Activated CD4-positive, alpha-beta T cell treated with anti-CD3 and anti-CD28 coated beads for 36 hours (primary cell): ENCODE data around the gene RBCK1. TPM values are rescaled to one million over a fixed set of nuclear protein-coding genes. Genes with fewer than 3 reads are reported as not detected.
"Not testable (repeated sequence)": the region's sequence is repeated elsewhere in the genome, so short reads cannot be mapped to it uniquely, and the experiment has no call there.

Experiments
- ATAC-seq: fragments of 200-7000 bp; cut with Tn5 transposase; one replicate; pipeline ENCODE4 v1.10.0; 2021; ENCODE audit warnings: mild to moderate bottlenecking, moderate library complexity
- CTCF ChIA-PET: fragments of 350-600 bp; sonication (Branson Sonifier 250); formaldehyde crosslinking; loops from one replicate; lab custom pipeline; 2021; ENCODE audit warnings: antibody characterized with exemption; lab: Charles Lee
- POLR2A ChIA-PET: fragments of 350-600 bp; sonication (Branson Sonifier 250); formaldehyde crosslinking; loops from one replicate; lab custom pipeline; 2021; ENCODE audit warnings: antibody characterized with exemption, inconsistent platforms; lab: Charles Lee
- DNase-seq: peaks from one replicate; pipeline ENCODE4 v3.0.0-alpha.2; 2020
- H3K27ac Mint-ChIP-seq: one replicate; pipeline ENCODE4 v1.8.0; 2021; ENCODE audit warnings: mixed read lengths
- H3K27me3 Mint-ChIP-seq: one replicate; pipeline ENCODE4 v1.8.0; 2021; ENCODE audit warnings: mixed read lengths
- H3K36me3 Mint-ChIP-seq: one replicate; pipeline ENCODE4 v1.8.0; 2021; ENCODE audit warnings: low read depth, mixed read lengths
- H3K4me1 Mint-ChIP-seq: one replicate; pipeline ENCODE4 v1.8.0; 2021; ENCODE audit warnings: mixed read lengths
- H3K4me3 Mint-ChIP-seq: one replicate; pipeline ENCODE4 v1.8.0; 2021; ENCODE audit warnings: mild to moderate bottlenecking, moderate library complexity, mixed read lengths
- H3K9me3 Mint-ChIP-seq: one replicate; pipeline ENCODE4 v1.8.0; 2021; ENCODE audit warnings: low read depth, mixed read lengths
- intact Hi-C, 2 experiments: fragments of 100-400 bp; cut with DNase I in 1 of 2; cut with micrococcal nuclease in 1 of 2; formaldehyde crosslinking; loops; one replicate each; pipeline versions ENCODE4 v1.14.2 to v1.15.1; 2022 to 2024; cut with DNase I, micrococcal nuclease
- total RNA-seq, 2 experiments: library from RNA; stranded (reverse); gene quantifications; one replicate each; pipeline ENCODE4 v1.2.3, GENCODE V29; 2021

RBCK1 gene
- total RNA-seq, 2 experiments from 2014 or later: 130 to 149 TPM

- no peaks in the 10 kb centered on the region for H3K27me3 Mint-ChIP-seq
Measured at GRCh38 chr20:367486-367887, 40.6 kb upstream of the RBCK1 start.

GRCh38 chr20:368915-369314 is 39.2 kb upstream of the RBCK1 start:
- H3K4me1 Mint-ChIP-seq: peaks cover 44% of the 10 kb centered on the region
- no peaks in the 10 kb centered on the region for H3K36me3 Mint-ChIP-seq
- no peaks in the 10 kb centered on the region for H3K9me3 Mint-ChIP-seq
- H3K4me3 Mint-ChIP-seq: no peak overlapping the region
- H3K27ac Mint-ChIP-seq: peak overlapping the region; percentile 40
- ATAC-seq (no peak), DNase-seq (no peak)
- intact Hi-C loops: no loop called here
- H3K27me3 Mint-ChIP-seq: no peaks in the 10 kb centered on the region
- ChIA-PET CTCF (interaction anchor here (1.4 kb wide), 1 partner anchor 128 kb away, joined by 5 read pairs; no protein-coding TSS in a partner anchor), POLR2A (no interaction called here)

More at GRCh38 chr20:367486-367887, 40.6 kb upstream of the RBCK1 start:
- H3K27ac Mint-ChIP-seq: peak overlapping the region; percentile 19
- peaks cover 41% of the 10 kb centered on the region for H3K4me1 Mint-ChIP-seq
- no peaks in the 10 kb centered on the region for H3K9me3 Mint-ChIP-seq
- no peaks in the 10 kb centered on the region for H3K36me3 Mint-ChIP-seq
- ChIA-PET POLR2A (no interaction called here), CTCF (interaction anchor here (2.1 kb wide), 1 partner anchor 12 kb away, joined by 12 read pairs; no protein-coding TSS in a partner anchor)
- H3K4me3 Mint-ChIP-seq: no peak overlapping the region
- intact Hi-C loops: no loop called here
- no peak for DNase-seq
- ATAC-seq: no peak

GRCh38 chr20:370151-370600 is 37.9 kb upstream of the RBCK1 start:
- POLR2A ChIA-PET: no interaction called here

GRCh38 chr20:370977-371754 is 36.9 kb upstream of the RBCK1 start:
- CTCF ChIA-PET: interaction anchor here (0.8 to 2.0 kb wide), 5 partner anchors 10 to 274 kb away, joined by 3 to 8 read pairs (median 3); partner anchors contain the start of gene TRIB3
- peak overlapping the region; percentile 29 for H3K27ac Mint-ChIP-seq
- POLR2A ChIA-PET: no interaction called here

More at GRCh38 chr20:370151-370600, 37.9 kb upstream of the RBCK1 start:
- Mint-ChIP-seq H3K9me3 (no peaks in the 10 kb centered on the region), H3K4me3 (no peak overlapping the region), H3K27ac (no peak overlapping the region), H3K27me3 (no peaks in the 10 kb centered on the region), H3K4me1 (peaks cover 34% of the 10 kb centered on the region), H3K36me3 (no peaks in the 10 kb centered on the region)
- ATAC-seq: no peak
- CTCF ChIA-PET: interaction anchor here (0.9 to 1.5 kb wide), 2 partner anchors 10 to 11 kb away, joined by 3 read pairs; partner anchors contain the start of gene TRIB3
- intact Hi-C loops: no loop called here
- no peak for DNase-seq

GRCh38 chr20:371755-372542 is 36.1 kb upstream of the RBCK1 start:
- Mint-ChIP-seq H3K9me3 (no peaks in the 10 kb centered on the region), H3K27me3 (no peaks in the 10 kb centered on the region), H3K27ac (peak overlapping the region; percentile 58), H3K36me3 (no peaks in the 10 kb centered on the region), H3K4me1 (peaks cover 21% of the 10 kb centered on the region), H3K4me3 (no peak overlapping the region)
- ChIA-PET POLR2A (no interaction called here), CTCF (interaction anchor here (0.8 to 2.0 kb wide), 6 partner anchors 9 to 274 kb away, joined by 3 to 8 read pairs (median 3); partner anchors contain the start of gene TRIB3)
- DNase-seq (no peak), ATAC-seq (no peak)
- intact Hi-C loops: no loop called here

More at GRCh38 chr20:370977-371754, 36.9 kb upstream of the RBCK1 start:
- Mint-ChIP-seq H3K9me3 (no peaks in the 10 kb centered on the region), H3K4me3 (no peak overlapping the region), H3K27me3 (no peaks in the 10 kb centered on the region), H3K4me1 (peaks cover 25% of the 10 kb centered on the region), H3K36me3 (no peaks in the 10 kb centered on the region)
- no peak for ATAC-seq
- no peak for DNase-seq
- intact Hi-C loops: no loop called here

- intact Hi-C loops: not testable (repeated sequence)
- H3K27ac Mint-ChIP-seq: peak overlapping the region; percentile 58
Measured at GRCh38 chr20:372543-373082, 35.5 kb upstream of the RBCK1 start.

GRCh38 chr20:373171-373890 is 34.8 kb upstream of the RBCK1 start:
- H3K27ac Mint-ChIP-seq: peak overlapping the region; percentile 32
- ChIA-PET POLR2A (interaction anchor here (1.0 kb wide), 1 partner anchor 12 kb away, joined by 3 read pairs; no protein-coding TSS in a partner anchor), CTCF (interaction anchor here (1.3 to 2.0 kb wide), 2 partner anchors 18 to 40 kb away, joined by 3 to 8 read pairs; no protein-coding TSS in a partner anchor)
- H3K4me1 Mint-ChIP-seq: peaks cover 17% of the 10 kb centered on the region
- intact Hi-C loops: no loop called here
- peak; percentile 30 for DNase-seq
- peak; percentile 45 for ATAC-seq
- H3K9me3 Mint-ChIP-seq: no peaks in the 10 kb centered on the region
- H3K36me3 Mint-ChIP-seq: no peaks in the 10 kb centered on the region
- no peaks in the 10 kb centered on the region for H3K27me3 Mint-ChIP-seq
- no peak overlapping the region for H3K4me3 Mint-ChIP-seq

More at GRCh38 chr20:372543-373082, 35.5 kb upstream of the RBCK1 start:
- H3K36me3 Mint-ChIP-seq, POLR2A ChIA-PET, H3K9me3 Mint-ChIP-seq, H3K4me3 Mint-ChIP-seq, H3K27me3 Mint-ChIP-seq: not testable (repeated sequence)
- ATAC-seq: peak; percentile 78
- CTCF ChIA-PET: interaction anchor here (1.0 to 2.0 kb wide), 3 partner anchors 18 to 58 kb away, joined by 3 to 8 read pairs (median 3); no protein-coding TSS in a partner anchor
- peaks cover 17% of the 10 kb centered on the region for H3K4me1 Mint-ChIP-seq
- DNase-seq: peak; percentile 40

- intact Hi-C loops: no loop called here
- Mint-ChIP-seq H3K4me1 (peaks cover 20% of the 10 kb centered on the region), H3K36me3 (no peaks in the 10 kb centered on the region), H3K27ac (no peak overlapping the region), H3K4me3 (no peak overlapping the region), H3K27me3 (no peaks in the 10 kb centered on the region), H3K9me3 (no peaks in the 10 kb centered on the region)
- DNase-seq: no peak
- ChIA-PET CTCF (no interaction called here), POLR2A (no interaction called here)
- no peak for ATAC-seq
Measured at GRCh38 chr20:375265-375889, 32.7 kb upstream of the RBCK1 start.

- POLR2A ChIA-PET: interaction anchor here (0.7 kb wide), 1 partner anchor 20 kb away, joined by 3 read pairs; no protein-coding TSS in a partner anchor
- Mint-ChIP-seq H3K4me3 (no peak overlapping the region), H3K4me1 (peaks cover 20% of the 10 kb centered on the region), H3K27me3 (no peaks in the 10 kb centered on the region), H3K9me3 (no peaks in the 10 kb centered on the region), H3K27ac (no peak overlapping the region), H3K36me3 (no peaks in the 10 kb centered on the region)
- ATAC-seq (no peak), DNase-seq (no peak)
- CTCF ChIA-PET: no interaction called here
- intact Hi-C loops: no loop called here
Measured at GRCh38 chr20:376089-376488, 32.0 kb upstream of the RBCK1 start.

GRCh38 chr20:376750-377149 is 31.3 kb upstream of the RBCK1 start:
- POLR2A ChIA-PET: interaction anchor here (0.7 kb wide), 1 partner anchor 21 kb away, joined by 3 read pairs; no protein-coding TSS in a partner anchor
- Mint-ChIP-seq H3K9me3 (no peaks in the 10 kb centered on the region), H3K4me3 (no peak overlapping the region)

More at GRCh38 chr20:376750-377149, 31.3 kb upstream of the RBCK1 start:
- CTCF ChIA-PET: interaction anchor here (0.6 to 1.2 kb wide), 2 partner anchors 22 to 33 kb away, joined by 3 to 4 read pairs; no protein-coding TSS in a partner anchor
- H3K27ac Mint-ChIP-seq: no peak overlapping the region
- H3K27me3 Mint-ChIP-seq: no peaks in the 10 kb centered on the region
- H3K4me1 Mint-ChIP-seq: peaks cover 20% of the 10 kb centered on the region
- DNase-seq (no peak), ATAC-seq (no peak)
- no peaks in the 10 kb centered on the region for H3K36me3 Mint-ChIP-seq
- intact Hi-C loops: no loop called here
